HG03521 (cell line): ENCODE measurements around the gene RAX2.
"Not testable (repeated sequence)": the region's sequence is repeated elsewhere in the genome, so short reads cannot be mapped to it uniquely, and the experiment has no call there.

Experiments
- ATAC-seq: cut with Tn5 transposase; IDR thresholded peaks from one replicate; pipeline ENCODE4 v1.9.1; 2021; ENCODE audit warnings: mild to moderate bottlenecking, moderate library complexity; ENCODE audit not compliant: unreplicated experiment

RAX2 gene

GRCh38 chr19:3778104-3778867 lies 6.3 kb upstream of the RAX2 start:
- ATAC-seq, result no peak

DNA sequence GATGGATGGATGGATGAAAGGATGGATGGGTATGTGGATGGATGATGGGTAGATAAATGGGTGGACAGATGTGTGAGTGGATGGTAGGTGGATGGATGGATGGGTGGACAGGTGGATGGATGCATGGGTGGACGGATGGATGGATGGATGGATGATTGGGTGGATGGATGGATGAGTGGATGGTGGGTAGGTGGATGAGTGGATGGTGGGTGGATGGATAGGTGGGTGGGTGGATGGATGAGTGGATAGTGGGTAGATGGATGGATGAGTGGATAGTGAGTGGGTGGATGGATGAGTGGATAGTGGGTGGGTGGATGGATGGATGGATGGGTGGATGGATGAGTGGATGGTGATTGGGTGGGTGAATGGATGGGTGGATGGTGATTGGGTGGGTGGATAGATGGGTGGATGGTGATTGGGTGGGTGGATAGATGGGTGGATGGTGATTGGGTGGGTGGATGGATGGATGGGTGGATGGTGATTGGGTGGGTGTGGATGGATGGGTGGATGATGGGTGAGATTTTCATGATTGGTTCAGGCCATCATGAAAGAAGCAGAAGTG lies 4.5 kb upstream of the RAX2 start:
- ATAC-seq, result no peak

DNA sequence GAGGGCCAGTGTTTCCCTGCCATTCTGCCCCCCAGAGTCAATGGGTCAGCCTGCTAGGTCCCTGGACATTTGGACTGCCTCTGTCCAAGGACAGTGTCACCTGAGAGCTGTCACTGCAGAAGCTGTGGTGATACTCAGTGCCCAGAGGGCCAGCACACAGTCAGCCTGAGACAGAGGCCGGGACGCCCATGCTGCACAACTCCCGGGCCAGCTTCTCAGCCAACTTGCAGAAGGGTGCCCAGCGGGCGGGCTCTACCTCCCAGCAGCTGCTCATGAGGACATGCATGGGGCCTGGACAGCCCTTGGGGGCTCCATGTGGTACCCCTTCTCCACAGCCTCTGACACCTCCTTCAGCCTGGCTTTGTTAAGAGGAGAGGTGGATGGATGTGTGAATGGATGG lies 3.8 kb upstream of the RAX2 start:
- no peak for ATAC-seq

GRCh38 chr19:3775374-3775711 lies 3.3 kb upstream of the RAX2 start:
- ATAC-seq, result no peak

GRCh38 chr19:3774621-3775373 lies 2.8 kb upstream of the RAX2 start:
- ATAC-seq, result no peak

DNA sequence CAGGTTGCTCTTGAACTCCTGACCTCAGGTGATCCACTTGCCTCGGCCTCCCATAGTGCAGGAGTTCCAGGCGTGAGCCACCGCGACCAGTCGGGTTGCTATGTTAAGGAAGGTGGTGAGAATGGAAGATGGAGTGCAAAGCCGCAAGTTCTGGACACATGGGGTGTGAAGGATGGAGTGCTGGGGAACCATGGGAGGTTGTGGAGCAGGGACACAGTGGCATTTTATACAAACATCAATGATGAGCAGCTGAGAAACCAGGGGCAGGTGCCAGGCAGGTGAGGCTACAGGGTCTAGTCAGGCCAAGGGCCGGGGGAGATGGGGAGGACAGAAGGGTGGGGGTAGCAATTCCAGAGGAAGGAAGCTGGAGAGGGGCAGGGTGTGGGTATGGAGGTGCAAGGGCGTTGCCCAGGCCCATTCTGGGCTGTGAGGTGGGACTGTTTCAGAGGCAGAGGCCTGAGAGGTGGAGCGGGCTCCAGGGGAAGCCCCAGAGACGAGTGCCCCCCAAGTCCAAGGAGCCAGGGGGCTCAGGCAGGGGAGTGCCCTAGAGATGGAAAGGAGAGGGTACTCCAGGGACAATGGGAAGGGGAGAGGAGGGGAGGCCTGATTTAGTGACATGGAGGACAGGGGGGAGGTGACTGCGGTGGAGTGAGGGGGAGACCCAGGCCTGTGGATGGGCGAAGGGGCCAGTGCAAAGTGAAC lies 1.9 kb upstream of the RAX2 start:
- ATAC-seq, result no peak

- no peak for ATAC-seq
Measured at GRCh38 chr19:3771000-3771905, 775 bp downstream of the RAX2 start.

DNA sequence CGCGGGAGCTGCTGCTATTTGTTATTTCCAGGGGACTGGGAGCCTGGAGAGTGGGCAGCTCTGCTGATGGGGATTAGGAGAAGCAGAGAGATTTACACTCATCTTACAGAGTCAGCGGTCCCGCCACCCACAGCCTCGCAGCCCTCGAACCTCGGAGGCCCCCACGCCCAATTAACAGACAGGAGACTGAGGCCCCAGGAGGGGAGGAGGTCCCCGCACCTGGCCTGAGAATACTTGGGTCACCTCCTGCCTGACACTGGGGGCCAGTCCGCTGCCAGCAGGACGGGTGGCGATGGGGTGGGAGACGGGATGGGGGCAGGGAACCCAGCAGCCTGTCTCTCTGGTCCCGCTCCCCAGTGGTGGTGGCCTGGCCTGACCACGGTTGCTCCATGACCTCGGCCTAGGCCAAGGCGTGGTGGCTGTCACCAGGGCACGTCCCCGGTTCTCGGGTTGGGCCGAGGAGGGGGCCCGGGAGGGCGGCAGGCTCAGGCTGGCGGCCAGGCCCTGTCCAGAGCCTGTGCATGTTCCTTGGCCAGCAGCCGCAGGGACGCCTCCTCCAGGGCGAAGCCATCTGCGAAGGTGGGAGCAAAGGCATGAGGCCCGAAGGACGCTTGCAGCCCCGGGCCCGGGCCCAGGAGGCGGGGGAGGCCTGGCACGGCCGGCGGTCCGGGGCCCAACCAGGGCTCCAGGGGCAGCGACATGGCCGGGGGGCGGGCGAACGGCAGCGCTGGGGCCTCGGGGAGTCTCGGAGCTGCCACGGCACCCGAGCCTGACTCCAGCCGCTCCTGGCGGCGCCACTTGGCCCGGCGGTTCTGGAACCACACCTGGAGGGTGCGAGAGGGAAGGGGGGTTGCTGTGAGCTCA lies 1.7 kb downstream of the RAX2 start:
- ATAC-seq, result no peak

GRCh38 chr19:3769494-3769893 lies 2.5 kb downstream of the RAX2 start:
- no peak for ATAC-seq

DNA sequence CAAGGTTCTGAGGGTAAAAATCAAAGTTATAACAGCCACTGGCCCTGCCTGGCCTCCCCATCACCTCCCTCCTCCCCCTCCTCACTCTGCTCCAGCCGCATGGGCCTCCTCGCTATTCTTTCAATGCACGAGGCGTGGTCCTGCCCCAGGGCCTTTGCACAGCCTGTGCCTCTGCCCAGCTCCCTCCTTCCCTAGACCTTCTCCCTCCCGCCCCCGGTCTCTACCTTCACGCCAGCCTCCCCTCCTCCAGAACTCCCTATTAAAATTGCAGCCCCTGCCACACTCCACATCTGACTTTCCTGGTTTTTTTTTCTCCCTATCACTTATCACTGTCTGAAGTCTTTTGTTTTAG lies 3.3 kb downstream of the RAX2 start:
- ATAC-seq, result no peak

DNA sequence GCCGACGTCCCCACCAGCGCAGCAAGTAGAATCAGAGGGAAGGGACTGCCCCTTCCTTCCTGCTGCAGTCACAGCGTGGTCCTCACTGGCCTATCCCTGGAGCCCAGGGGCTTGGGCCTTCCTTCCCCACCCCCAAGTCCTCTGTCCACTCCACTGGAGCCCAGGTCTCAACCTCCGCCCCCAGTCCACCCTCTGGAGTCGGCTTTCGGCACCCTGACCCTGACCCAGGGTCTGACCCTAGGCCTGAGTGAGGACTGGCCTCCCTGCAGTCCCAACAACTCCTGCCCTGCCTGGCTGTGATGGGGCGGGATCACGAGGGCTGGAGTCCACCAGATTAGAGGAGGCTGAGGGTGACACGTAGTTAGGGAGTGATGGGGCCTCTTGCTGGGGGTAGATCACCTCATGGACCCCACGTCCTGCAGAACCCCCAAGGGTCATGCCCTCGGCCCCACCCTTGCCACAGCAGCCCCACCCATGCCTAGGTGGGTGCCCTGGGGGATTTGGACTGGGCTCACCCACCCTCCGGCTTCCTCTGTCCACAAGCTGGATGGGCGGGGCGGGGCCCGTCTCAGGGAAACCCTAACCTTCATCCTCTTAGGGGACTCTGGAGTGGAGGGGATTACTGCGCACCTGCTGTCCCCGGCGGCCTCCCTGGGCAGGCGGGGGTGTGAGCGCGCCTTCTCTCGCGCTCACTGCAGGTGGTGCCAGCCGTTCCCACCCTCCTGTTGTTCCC lies 3.8 kb downstream of the RAX2 start:
- no peak for ATAC-seq

GRCh38 chr19:3767050-3767449 lies 5.0 kb downstream of the RAX2 start:
- ATAC-seq, result no peak

DNA sequence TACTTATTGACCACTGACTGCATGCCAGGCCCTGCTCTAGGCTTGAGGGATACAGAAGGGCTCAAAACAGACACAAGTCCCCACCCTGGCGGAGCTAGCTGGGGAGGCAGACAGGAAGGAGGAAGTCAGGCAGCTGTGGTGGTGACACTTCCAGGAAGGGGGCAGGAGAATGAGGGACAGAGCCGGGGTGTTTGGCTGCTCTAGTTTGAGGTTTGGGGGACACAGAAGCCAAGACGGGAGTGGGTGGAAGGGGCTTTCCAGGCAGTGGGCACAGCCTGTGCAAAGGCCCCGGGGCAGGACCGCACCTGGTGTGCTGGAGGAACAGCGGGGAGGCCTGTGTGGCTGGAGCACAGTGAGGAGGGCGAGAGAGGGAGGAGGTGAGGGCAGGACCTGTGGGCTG lies 5.5 kb downstream of the RAX2 start:
- no peak for ATAC-seq

- ATAC-seq, result not testable (repeated sequence)
Measured at GRCh38 chr19:3765757-3766156, 6.3 kb downstream of the RAX2 start.

DNA sequence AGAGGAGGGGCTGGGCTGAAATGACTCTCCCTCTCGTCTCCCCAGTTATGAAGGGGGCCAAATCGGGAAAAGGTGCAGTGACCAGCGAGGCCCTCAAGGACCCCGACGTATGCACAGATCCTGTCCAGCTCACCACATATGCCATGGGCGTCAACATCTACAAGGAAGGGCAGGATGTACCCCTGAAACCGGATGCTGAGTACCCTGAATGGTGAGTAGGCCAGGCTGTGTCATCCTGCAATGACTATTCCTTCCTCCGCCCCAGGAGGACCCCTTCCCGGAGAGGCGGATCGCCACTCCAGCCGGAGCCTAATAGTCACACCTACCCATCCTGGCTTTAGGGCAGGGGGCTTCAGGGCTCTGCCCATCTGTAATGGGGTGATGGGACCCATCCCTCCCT lies 6.9 kb downstream of the RAX2 start:
- ATAC-seq, result no peak

GRCh38 chr19:3762501-3763459 lies 9.2 kb downstream of the RAX2 start, which contains the start of gene MRPL54:
TSS of gene MRPL54 (plus strand) at chr19:3762682. CDS start at chr19:3762701, 19 bp downstream.
- peak; percentile 77 for ATAC-seq

DNA sequence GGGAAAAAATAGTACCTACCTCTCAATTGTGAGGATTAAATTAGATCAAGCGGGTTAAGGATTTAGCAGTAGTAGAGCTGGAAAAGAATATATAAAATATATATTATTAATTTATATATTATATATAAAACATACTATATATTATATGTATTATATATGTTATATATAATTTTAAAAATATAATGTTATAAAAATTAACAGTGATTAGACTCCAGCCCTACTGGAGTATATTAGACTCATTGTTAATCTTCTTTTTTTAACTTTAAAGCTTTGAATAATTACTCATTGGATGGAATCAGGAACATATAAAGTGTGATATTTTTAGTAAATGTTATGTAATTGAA lies 9.9 kb downstream of the RAX2 start:
- ATAC-seq, result no peak
